Cerebellar nuclear complex (tissue), 1 donor: Measurements from ENCODE around the gene RRAGD.

ENCODE experiments used
- DNase-seq, 2 experiments: peaks; one replicate each; lab custom pipeline; 2025; lab: John Stamatoyannopoulos, UW

RRAGD gene

GRCh38 chr6:89412071-89413005 is at the start of gene RRAGD:
Gene RRAGD (minus strand): TSS chr6:89412273. CDS start chr6:89411993, 280 bp downstream.
- peak in 1 of 2 experiments; percentile 76 for DNase-seq

DNA sequence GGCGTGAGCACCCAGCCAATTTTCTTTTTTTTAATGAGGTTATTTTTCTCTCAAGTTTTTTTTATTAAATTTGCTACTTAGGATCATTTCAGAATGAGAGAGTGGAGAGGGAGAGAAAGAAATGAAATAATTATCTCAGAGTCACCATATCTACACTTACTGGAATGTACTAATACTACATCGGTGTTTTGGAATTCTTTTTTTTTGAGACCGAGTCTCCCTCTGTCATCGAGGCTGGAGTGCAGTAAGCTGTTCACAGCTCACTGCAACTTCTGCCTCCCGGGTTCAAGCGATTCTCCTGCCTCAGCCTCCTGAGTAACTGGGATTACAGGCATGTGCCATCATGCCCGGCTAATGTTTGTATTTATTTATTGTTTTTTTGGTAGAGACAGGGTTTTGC is 48.6 kb upstream of the RRAGD start:
- no peak for DNase-seq

GRCh38 chr6:89459501-89459900 is 47.4 kb upstream of the RRAGD start:
- no peak for DNase-seq

GRCh38 chr6:89458704-89459103 is 46.6 kb upstream of the RRAGD start:
- DNase-seq: no peak

GRCh38 chr6:89454300-89454699 is 42.2 kb upstream of the RRAGD start:
- DNase-seq: no peak

DNA sequence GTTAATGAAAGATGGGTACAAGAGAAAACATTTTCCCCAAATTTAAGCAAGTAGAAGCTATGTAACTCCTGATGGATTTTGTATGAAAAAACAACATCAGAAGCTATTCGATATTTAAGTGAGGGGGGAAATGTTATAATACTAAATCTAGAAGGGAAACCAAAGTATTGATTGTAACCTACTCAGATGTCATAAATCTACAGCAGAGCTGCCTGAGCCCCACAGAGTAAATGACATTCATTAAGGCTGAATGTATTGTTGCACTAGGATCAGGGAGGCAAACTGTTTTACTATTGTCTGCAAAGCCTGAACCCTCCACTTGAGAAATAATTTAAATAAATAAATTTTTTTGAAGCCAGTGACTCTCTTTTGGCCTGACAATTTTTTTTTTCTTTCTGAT is 40.2 kb upstream of the RRAGD start:
- DNase-seq: no peak

- DNase-seq: no peak
Observed at GRCh38 chr6:89449193-89449592, 37.1 kb upstream of the RRAGD start.

DNA sequence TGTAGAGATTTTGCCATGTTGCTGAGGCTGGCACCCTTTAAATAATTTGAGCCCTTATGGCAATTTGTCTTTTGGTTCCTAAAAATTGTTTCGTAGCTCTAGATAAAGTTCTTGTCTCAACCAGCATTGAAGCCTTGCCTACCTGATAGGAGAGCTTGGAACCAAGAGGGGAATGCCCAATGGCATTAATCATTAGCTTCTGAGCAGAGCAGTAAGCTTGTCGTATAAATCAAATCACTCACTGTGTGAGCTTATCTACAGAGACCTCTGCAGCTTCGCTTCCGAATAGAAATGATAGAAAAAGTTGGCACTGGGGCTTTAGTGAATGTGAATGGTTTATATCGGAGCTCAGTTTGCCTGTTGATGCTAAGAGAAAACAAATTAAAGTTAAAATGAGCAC is 31.6 kb upstream of the RRAGD start:
- DNase-seq: no peak

- DNase-seq: no peak
Observed at GRCh38 chr6:89440200-89440599, 28.1 kb upstream of the RRAGD start.

DNA sequence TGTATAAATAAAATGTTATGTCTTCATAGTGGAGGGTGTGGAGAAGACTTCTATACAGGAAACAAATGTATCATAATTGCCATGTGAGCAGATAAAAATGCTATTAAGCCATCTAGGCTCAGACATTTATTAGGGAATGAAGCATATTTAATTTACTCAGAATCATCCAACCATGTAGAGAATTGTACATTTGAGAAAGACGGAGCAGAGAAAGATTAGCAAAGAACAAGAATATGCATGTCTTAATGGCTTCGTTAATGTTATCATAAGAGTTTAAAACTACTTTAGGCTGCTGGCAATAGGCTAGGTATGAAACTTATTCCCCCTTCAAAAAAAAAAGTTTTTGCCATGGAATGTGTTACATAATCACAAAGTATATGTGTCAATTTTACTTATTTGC is 26.9 kb upstream of the RRAGD start:
- no peak for DNase-seq

- no peak for DNase-seq
Observed at GRCh38 chr6:89438248-89438647, 26.2 kb upstream of the RRAGD start.

GRCh38 chr6:89436226-89436625 is 24.2 kb upstream of the RRAGD start:
- DNase-seq: no peak

GRCh38 chr6:89434954-89435353 is 22.9 kb upstream of the RRAGD start:
- DNase-seq: peak in 1 of 2 experiments; percentile 25

DNA sequence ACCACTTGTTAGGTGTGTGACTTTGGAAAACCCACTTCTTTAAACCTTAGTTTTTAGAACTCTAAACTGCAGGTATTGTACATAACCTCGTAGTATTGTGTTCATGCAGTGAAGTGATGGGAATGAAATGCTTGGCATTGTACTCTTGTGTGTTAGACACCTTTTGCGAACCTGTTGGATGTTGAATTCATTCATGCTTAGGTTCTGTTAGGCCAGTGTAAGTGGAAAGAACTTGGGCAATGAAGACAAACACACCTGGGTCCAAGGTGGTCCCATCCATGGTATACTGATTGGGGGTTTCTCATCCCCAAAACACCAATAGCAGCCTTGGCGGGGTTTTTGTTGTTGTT is 22.1 kb upstream of the RRAGD start:
- no peak for DNase-seq

- DNase-seq: peak in 1 of 2 experiments; percentile 52
Observed at GRCh38 chr6:89433252-89434149, 21.4 kb upstream of the RRAGD start.

- no peak for DNase-seq
Observed at GRCh38 chr6:89432875-89433251, 20.8 kb upstream of the RRAGD start, which contains the start of gene ANKRD6. Gene ANKRD6 (plus strand): TSS chr6:89433152. CDS start chr6:89566977, 133,825 bp downstream.

DNA sequence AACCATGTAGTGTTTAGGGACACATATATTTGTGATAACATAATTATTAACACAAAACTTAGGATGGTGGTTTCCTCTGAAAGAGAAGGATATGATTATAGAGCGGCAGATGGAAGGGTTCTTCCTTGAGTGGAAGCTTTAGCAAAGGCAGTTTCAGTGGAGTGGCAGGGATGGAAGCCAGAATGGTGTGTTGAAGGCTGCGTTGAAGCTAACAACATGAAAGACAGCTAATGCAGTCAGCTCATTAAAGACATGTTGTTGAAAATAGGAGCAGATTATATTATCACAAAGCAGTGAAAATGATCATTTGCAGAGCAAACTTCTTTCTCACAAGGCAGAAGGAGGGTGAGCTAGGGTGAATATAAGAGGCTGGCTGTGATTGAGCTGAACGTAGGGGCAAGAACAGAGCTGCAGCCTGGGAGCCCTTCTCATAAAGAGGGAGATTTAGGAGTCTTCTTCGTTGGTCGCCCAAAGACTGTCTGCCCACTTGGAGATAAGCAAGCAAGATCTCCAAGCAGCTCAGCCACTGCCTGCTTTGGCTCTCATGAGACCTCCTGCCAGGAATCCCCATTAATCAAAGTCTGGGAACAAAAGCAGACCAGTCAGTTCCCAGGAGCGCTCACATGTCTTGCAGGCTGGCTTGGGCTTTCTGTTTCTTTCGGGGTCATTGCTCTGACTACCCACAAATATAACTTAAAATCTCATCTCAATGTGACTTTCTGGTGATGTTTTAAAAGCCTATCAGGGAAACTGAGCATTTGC is 18.3 kb upstream of the RRAGD start:
- DNase-seq: no peak

GRCh38 chr6:89416796-89417195 is 4.7 kb upstream of the RRAGD start:
- no peak for DNase-seq

GRCh38 chr6:89415185-89415584 is 3.1 kb upstream of the RRAGD start:
- DNase-seq: no peak

DNA sequence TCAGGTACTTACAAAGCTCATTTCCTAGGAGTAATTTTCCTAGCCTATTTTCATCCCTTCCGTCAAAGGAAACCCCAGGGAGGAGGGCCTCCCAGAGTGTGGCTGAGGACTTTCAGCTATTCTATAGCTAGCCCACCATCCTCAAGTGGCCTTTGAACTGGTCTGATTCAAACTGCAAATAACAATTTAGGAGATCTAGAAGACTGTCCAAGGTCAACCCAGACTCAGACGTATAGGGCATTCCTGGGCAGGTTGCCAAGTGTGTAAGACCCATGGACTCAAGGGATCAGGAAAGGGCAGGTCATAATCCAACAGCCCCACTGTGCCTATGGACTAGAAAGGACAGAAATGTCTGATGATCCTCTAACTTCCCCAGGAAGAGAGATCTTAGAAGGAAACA is 2.1 kb upstream of the RRAGD start:
- DNase-seq: no peak

- DNase-seq: no peak
Observed at GRCh38 chr6:89413006-89413400, 930 bp upstream of the RRAGD start.
